ENCODE data around the gene SFT2D2. TPM values are rescaled to one million over a fixed set of nuclear protein-coding genes. Genes with fewer than 3 reads are reported as not detected.

The SFT2D2 gene
- total RNA-seq, 1 donor from 2014 or later, result 52.9 TPM

GRCh38 chr1:168235548-168235885 is 9.7 kb downstream of the SFT2D2 start:
- peaks cover 12% of the 10 kb centered on the region for H3K36me3 Mint-ChIP-seq (ENCODE audit: low read depth)
- no peaks in the 10 kb centered on the region for H3K27me3 Mint-ChIP-seq (ENCODE audit: low read depth)
- H3K4me1 Mint-ChIP-seq, result no peaks in the 10 kb centered on the region
- no peak for DNase-seq (ENCODE audit: low read depth, low spot score)
- H3K4me3 Mint-ChIP-seq, result no peak overlapping the region
- H3K9me3 Mint-ChIP-seq, result no peaks in the 10 kb centered on the region
- no peak for TF ChIP-seq CTCF (conservative IDR thresholded peaks at IDR 0.05)
- no peak overlapping the region for H3K27ac Mint-ChIP-seq (ENCODE audit: unreplicated experiment)

GRCh38 chr1:168235937-168236336 is 10.1 kb downstream of the SFT2D2 start:
- H3K4me1 Mint-ChIP-seq, result no peaks in the 10 kb centered on the region
- no peak overlapping the region for H3K27ac Mint-ChIP-seq (ENCODE audit: unreplicated experiment)
- peaks cover 12% of the 10 kb centered on the region for H3K36me3 Mint-ChIP-seq (ENCODE audit: low read depth)
- DNase-seq (ENCODE audit: low read depth, low spot score), result no peak
- no peaks in the 10 kb centered on the region for H3K27me3 Mint-ChIP-seq (ENCODE audit: low read depth)
- no peak for TF ChIP-seq CTCF (conservative IDR thresholded peaks at IDR 0.05)
- no peak overlapping the region for H3K4me3 Mint-ChIP-seq
- no peaks in the 10 kb centered on the region for H3K9me3 Mint-ChIP-seq

- H3K4me1 Mint-ChIP-seq, result no peaks in the 10 kb centered on the region
- H3K27me3 Mint-ChIP-seq (ENCODE audit: low read depth), result no peaks in the 10 kb centered on the region
- peaks cover 17% of the 10 kb centered on the region for H3K36me3 Mint-ChIP-seq (ENCODE audit: low read depth)
- H3K27ac Mint-ChIP-seq (ENCODE audit: unreplicated experiment), result no peak overlapping the region
- no peak for DNase-seq (ENCODE audit: low read depth, low spot score)
- TF ChIP-seq CTCF (conservative IDR thresholded peaks at IDR 0.05), result no peak
- H3K9me3 Mint-ChIP-seq, result no peaks in the 10 kb centered on the region
- no peak overlapping the region for H3K4me3 Mint-ChIP-seq
Measured at GRCh38 chr1:168236836-168237611, 11.2 kb downstream of the SFT2D2 start.

GRCh38 chr1:168243198-168243597 is 17.4 kb downstream of the SFT2D2 start:
- Mint-ChIP-seq H3K4me1 (peaks cover 4% of the 10 kb centered on the region), H3K27ac (ENCODE audit: unreplicated experiment) (no peak overlapping the region), H3K36me3 (ENCODE audit: low read depth) (peaks cover 47% of the 10 kb centered on the region), H3K27me3 (ENCODE audit: low read depth) (no peaks in the 10 kb centered on the region), H3K4me3 (no peak overlapping the region), H3K9me3 (no peaks in the 10 kb centered on the region)
- DNase-seq (ENCODE audit: low read depth, low spot score), result no peak
- TF ChIP-seq CTCF (conservative IDR thresholded peaks at IDR 0.05), result no peak

GRCh38 chr1:168243636-168244212 is 17.9 kb downstream of the SFT2D2 start:
- TF ChIP-seq CTCF (conservative IDR thresholded peaks at IDR 0.05), result no peak
- DNase-seq (ENCODE audit: low read depth, low spot score), result no peak
- Mint-ChIP-seq H3K27ac (ENCODE audit: unreplicated experiment) (no peak overlapping the region), H3K4me1 (peaks cover 4% of the 10 kb centered on the region), H3K9me3 (no peaks in the 10 kb centered on the region), H3K36me3 (ENCODE audit: low read depth) (peaks cover 50% of the 10 kb centered on the region), H3K4me3 (no peak overlapping the region), H3K27me3 (ENCODE audit: low read depth) (no peaks in the 10 kb centered on the region)
